ENCODE measurements around the gene OR1S1. TPM values are rescaled to one million over a fixed set of nuclear protein-coding genes. Genes with fewer than 3 reads are reported as not detected.

The OR1S1 gene
- total RNA-seq, 1 donor from 2014 or later, result not detected

- Histone ChIP-seq H3K4me1 (no peaks in the 10 kb centered on the region), H3K4me3 (no peak overlapping the region), H3K27me3 (no peaks in the 10 kb centered on the region), H3K27ac (no peak overlapping the region), H3K9me3 (no peaks in the 10 kb centered on the region), H3K36me3 (no peaks in the 10 kb centered on the region)
- TF ChIP-seq CTCF (IDR thresholded peaks at IDR 0.05), result no peak
- no peak for DNase-seq (ENCODE audit: low spot score in 2 of 2)
- intact Hi-C loops (cut with DNase I), result no loop called here
Measured at GRCh38 chr11:58199271-58199670, 13.2 kb upstream of the OR1S1 start.

- no peak for DNase-seq (ENCODE audit: low spot score in 2 of 2)
- TF ChIP-seq CTCF (IDR thresholded peaks at IDR 0.05), result no peak
- Histone ChIP-seq H3K4me1 (no peaks in the 10 kb centered on the region), H3K4me3 (no peak within 1 kb of the TSS), H3K9me3 (no peaks in the 10 kb centered on the region), H3K27me3 (no peaks in the 10 kb centered on the region), H3K27ac (no peak within 1 kb of the TSS), H3K36me3 (no peaks in the 10 kb centered on the region)
- intact Hi-C loops (cut with DNase I), result no loop called here
Measured at GRCh38 chr11:58204042-58204441, 8.5 kb upstream of the OR1S1 start, which contains the start of gene OR1S2. TSS of gene OR1S2 (minus strand) at chr11:58204142. CDS start at chr11:58204142, 0 bp downstream.

GRCh38 chr11:58216476-58216875 lies 4.0 kb downstream of the OR1S1 start:
- Histone ChIP-seq H3K4me3 (no peak overlapping the region), H3K27ac (no peak overlapping the region), H3K27me3 (no peaks in the 10 kb centered on the region), H3K4me1 (no peaks in the 10 kb centered on the region), H3K9me3 (no peaks in the 10 kb centered on the region), H3K36me3 (no peaks in the 10 kb centered on the region)
- no peak for TF ChIP-seq CTCF (IDR thresholded peaks at IDR 0.05)
- no peak for DNase-seq (ENCODE audit: low spot score in 2 of 2)
- intact Hi-C loops (cut with DNase I), result no loop called here

DNA sequence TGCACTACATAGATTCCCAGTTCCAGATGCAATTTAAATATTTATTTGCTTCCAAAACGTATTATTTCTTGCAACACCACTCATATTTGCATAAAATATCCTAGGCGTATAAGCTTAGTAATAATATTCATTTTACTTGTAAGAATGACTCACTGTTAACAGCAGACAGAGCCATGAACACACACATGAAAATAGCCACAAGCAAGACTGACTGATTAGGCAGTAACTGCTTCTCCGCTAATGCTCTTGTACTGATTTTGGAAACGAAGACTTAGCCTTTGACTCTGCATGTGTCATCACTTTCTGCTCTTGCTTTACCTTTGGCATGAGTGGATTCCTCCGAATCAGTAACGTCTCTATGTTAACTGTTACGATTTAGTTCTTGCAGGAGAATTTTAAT lies 10.2 kb downstream of the OR1S1 start:
- Histone ChIP-seq H3K4me3 (no peak overlapping the region), H3K36me3 (no peaks in the 10 kb centered on the region), H3K9me3 (no peaks in the 10 kb centered on the region), H3K27ac (no peak overlapping the region), H3K27me3 (no peaks in the 10 kb centered on the region), H3K4me1 (no peaks in the 10 kb centered on the region)
- DNase-seq (ENCODE audit: low spot score in 2 of 2), result no peak
- no peak for TF ChIP-seq CTCF (IDR thresholded peaks at IDR 0.05)
- intact Hi-C loops (cut with DNase I), result no loop called here

- Histone ChIP-seq H3K4me1 (no peaks in the 10 kb centered on the region), H3K27ac (no peak overlapping the region), H3K4me3 (no peak overlapping the region), H3K27me3 (no peaks in the 10 kb centered on the region), H3K9me3 (no peaks in the 10 kb centered on the region), H3K36me3 (no peaks in the 10 kb centered on the region)
- no peak for TF ChIP-seq CTCF (IDR thresholded peaks at IDR 0.05)
- no peak for DNase-seq (ENCODE audit: low spot score in 2 of 2)
- intact Hi-C loops (cut with DNase I), result no loop called here
Measured at GRCh38 chr11:58227956-58228615, 15.6 kb downstream of the OR1S1 start.

DNA sequence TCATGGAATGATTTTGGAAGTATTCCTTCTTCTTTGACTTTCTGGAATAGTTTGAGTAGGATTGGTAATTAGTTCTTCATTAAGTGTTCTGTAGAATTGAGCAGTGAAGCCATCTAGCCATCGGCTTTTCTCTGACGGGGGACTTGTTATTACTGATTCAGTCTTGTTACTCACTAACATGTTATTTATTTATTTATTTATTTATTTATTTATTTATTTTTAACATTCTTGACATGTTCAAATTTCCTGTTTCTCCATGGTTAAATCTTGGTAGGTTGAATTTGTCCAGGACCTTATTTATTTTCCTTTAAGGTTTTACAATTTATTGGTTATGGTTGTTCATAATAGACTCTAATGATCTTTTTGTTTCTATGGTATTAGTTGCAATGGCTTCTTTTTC lies 31.4 kb downstream of the OR1S1 start:
- Histone ChIP-seq H3K27ac (no peak overlapping the region), H3K27me3 (no peaks in the 10 kb centered on the region), H3K36me3 (no peaks in the 10 kb centered on the region), H3K9me3 (peaks cover 0 to 6% of the 10 kb centered on the region in 2 donors), H3K4me3 (no peak overlapping the region), H3K4me1 (no peaks in the 10 kb centered on the region)
- no peak for TF ChIP-seq CTCF (IDR thresholded peaks at IDR 0.05)
- no peak for DNase-seq (ENCODE audit: low spot score in 2 of 2)
- intact Hi-C loops (cut with DNase I), result no loop called here
